ENCODE data around the gene AR. TPM values are rescaled to one million over a fixed set of nuclear protein-coding genes. Genes with fewer than 3 reads are reported as not detected.

AR gene
- total RNA-seq, 1 donor from 2014 or later: 6.7 TPM

DNA sequence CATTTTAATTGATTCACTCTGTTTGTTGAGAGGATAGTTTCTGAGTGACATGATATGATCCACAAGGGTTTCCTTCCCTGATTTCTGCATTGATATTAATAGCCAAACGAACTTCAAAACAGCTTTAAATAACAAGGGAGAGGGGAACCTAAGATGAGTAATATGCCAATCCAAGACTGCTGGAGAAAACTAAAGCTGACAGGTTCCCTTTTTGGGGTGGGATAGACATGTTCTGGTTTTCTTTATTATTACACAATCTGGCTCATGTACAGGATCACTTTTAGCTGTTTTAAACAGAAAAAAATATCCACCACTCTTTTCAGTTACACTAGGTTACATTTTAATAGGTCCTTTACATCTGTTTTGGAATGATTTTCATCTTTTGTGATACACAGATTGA is 182.2 kb downstream of the AR start:
- Histone ChIP-seq H3K79me2 (ENCODE audit: low read depth) (no peaks in the 10 kb centered on the region), H2AFZ (replicated peaks) (no peak overlapping the region), H3K27me3 (no peaks in the 10 kb centered on the region), H3K9me3 (ENCODE audit: low read depth) (no peaks in the 10 kb centered on the region), H4K20me1 (ENCODE audit: low read depth) (no peaks in the 10 kb centered on the region), H3K4me3 (no peak overlapping the region), H3F3A (ENCODE audit: low read depth) (no peaks in the 10 kb centered on the region), H3K36me3 (no peaks in the 10 kb centered on the region), H3K9ac (no peak overlapping the region), H3K4me1 (no peaks in the 10 kb centered on the region), H3K4me2 (no peak overlapping the region), H3K27ac (no peak overlapping the region)
- no peaks in the 10 kb centered on the region for H3K9me3 Mint-ChIP-seq
- H3K27me3 Mint-ChIP-seq (ENCODE audit: insufficient read depth, low read depth): peaks cover 4% of the 10 kb centered on the region
- H3K27ac Mint-ChIP-seq: no peak overlapping the region
- no peaks in the 10 kb centered on the region for H3K4me1 Mint-ChIP-seq
- TF ChIP-seq, protein P1, sequence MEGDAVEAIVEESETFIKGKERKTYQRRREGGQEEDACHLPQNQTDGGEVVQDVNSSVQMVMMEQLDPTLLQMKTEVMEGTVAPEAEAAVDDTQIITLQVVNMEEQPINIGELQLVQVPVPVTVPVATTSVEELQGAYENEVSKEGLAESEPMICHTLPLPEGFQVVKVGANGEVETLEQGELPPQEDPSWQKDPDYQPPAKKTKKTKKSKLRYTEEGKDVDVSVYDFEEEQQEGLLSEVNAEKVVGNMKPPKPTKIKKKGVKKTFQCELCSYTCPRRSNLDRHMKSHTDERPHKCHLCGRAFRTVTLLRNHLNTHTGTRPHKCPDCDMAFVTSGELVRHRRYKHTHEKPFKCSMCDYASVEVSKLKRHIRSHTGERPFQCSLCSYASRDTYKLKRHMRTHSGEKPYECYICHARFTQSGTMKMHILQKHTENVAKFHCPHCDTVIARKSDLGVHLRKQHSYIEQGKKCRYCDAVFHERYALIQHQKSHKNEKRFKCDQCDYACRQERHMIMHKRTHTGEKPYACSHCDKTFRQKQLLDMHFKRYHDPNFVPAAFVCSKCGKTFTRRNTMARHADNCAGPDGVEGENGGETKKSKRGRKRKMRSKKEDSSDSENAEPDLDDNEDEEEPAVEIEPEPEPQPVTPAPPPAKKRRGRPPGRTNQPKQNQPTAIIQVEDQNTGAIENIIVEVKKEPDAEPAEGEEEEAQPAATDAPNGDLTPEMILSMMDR (IDR thresholded peaks at IDR 0.05): no peak
- TF ChIP-seq EZH2phosphoT487 (IDR thresholded peaks at IDR 0.05) (no peak), EZH2 (IDR thresholded peaks at IDR 0.05) (no peak)
- no peak for DNase-seq (ENCODE audit: low spot score)
- H3K36me3 Mint-ChIP-seq: peaks cover 8% of the 10 kb centered on the region
- no peak overlapping the region for H3K4me3 Mint-ChIP-seq

DNA sequence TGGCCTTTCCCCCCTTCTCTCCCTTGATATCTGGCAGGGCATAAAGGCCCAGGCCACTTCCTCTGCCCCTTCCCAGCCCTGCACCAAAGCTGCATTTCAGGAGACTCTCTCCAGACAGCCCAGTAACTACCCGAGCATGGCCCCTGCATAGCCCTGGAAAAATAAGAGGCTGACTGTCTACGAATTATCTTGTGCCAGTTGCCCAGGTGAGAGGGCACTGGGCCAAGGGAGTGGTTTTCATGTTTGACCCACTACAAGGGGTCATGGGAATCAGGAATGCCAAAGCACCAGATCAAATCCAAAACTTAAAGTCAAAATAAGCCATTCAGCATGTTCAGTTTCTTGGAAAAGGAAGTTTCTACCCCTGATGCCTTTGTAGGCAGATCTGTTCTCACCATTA is 183.8 kb downstream of the AR start:
- H3K9me3 ChIP-seq (ENCODE audit: low read depth): no peaks in the 10 kb centered on the region
- no peaks in the 10 kb centered on the region for H3K36me3 ChIP-seq
- H3K4me1 Mint-ChIP-seq: no peaks in the 10 kb centered on the region
- H3K4me3 Mint-ChIP-seq: no peak overlapping the region
- peaks cover 2% of the 10 kb centered on the region for H3K27me3 Mint-ChIP-seq (ENCODE audit: insufficient read depth, low read depth)
- H3K36me3 Mint-ChIP-seq: peaks cover 8% of the 10 kb centered on the region
- H3K4me2 ChIP-seq: no peak overlapping the region
- no peaks in the 10 kb centered on the region for H4K20me1 ChIP-seq (ENCODE audit: low read depth)
- TF ChIP-seq, protein P1 (IDR thresholded peaks at IDR 0.05): no peak
- TF ChIP-seq EZH2phosphoT487 (IDR thresholded peaks at IDR 0.05): no peak
- no peak for TF ChIP-seq EZH2 (IDR thresholded peaks at IDR 0.05)
- no peaks in the 10 kb centered on the region for H3K27me3 ChIP-seq
- no peaks in the 10 kb centered on the region for H3K4me1 ChIP-seq
- no peaks in the 10 kb centered on the region for H3F3A ChIP-seq (ENCODE audit: low read depth)
- no peak overlapping the region for H2AFZ ChIP-seq (replicated peaks)
- H3K4me3 ChIP-seq: no peak overlapping the region
- no peaks in the 10 kb centered on the region for H3K9me3 Mint-ChIP-seq
- no peak overlapping the region for H3K27ac ChIP-seq
- H3K27ac Mint-ChIP-seq: no peak overlapping the region
- no peaks in the 10 kb centered on the region for H3K79me2 ChIP-seq (ENCODE audit: low read depth)
- no peak for DNase-seq (ENCODE audit: low spot score)
- no peak overlapping the region for H3K9ac ChIP-seq

DNA sequence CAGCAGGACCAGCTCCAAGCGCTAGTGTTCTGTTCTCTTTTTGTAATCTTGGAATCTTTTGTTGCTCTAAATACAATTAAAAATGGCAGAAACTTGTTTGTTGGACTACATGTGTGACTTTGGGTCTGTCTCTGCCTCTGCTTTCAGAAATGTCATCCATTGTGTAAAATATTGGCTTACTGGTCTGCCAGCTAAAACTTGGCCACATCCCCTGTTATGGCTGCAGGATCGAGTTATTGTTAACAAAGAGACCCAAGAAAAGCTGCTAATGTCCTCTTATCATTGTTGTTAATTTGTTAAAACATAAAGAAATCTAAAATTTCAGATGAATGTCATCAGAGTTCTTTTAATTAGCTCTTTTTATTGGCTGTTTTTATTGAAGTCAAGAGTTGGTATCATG is 186.5 kb downstream of the AR start:
- Mint-ChIP-seq H3K9me3 (no peaks in the 10 kb centered on the region), H3K36me3 (no peaks in the 10 kb centered on the region), H3K4me3 (no peak overlapping the region), H3K4me1 (no peaks in the 10 kb centered on the region), H3K27me3 (ENCODE audit: insufficient read depth, low read depth) (peaks cover 2% of the 10 kb centered on the region), H3K27ac (no peak overlapping the region)
- Histone ChIP-seq H3K79me2 (ENCODE audit: low read depth) (no peaks in the 10 kb centered on the region), H3K36me3 (no peaks in the 10 kb centered on the region), H3K9ac (no peak overlapping the region), H3K9me3 (ENCODE audit: low read depth) (no peaks in the 10 kb centered on the region), H3K4me3 (no peak overlapping the region), H4K20me1 (ENCODE audit: low read depth) (no peaks in the 10 kb centered on the region), H3K27ac (no peak overlapping the region), H3K4me2 (no peak overlapping the region), H3K4me1 (no peaks in the 10 kb centered on the region), H3K27me3 (no peaks in the 10 kb centered on the region), H3F3A (ENCODE audit: low read depth) (no peaks in the 10 kb centered on the region), H2AFZ (replicated peaks) (no peak overlapping the region)
- no peak for TF ChIP-seq EZH2 (IDR thresholded peaks at IDR 0.05)
- TF ChIP-seq, protein P1 (IDR thresholded peaks at IDR 0.05): no peak
- TF ChIP-seq EZH2phosphoT487 (IDR thresholded peaks at IDR 0.05): no peak
- no peak for DNase-seq (ENCODE audit: low spot score)

Data from neural progenitor cell (in vitro differentiated cells).